K562 (cell line): ENCODE measurements around the gene NPAS3. TPM values are rescaled to one million over a fixed set of nuclear protein-coding genes. Genes with fewer than 3 reads are reported as not detected.

ENCODE experiments used
- ATAC-seq: fragments of 200-7000 bp; cut with Tn5 transposase; 3 replicates; pipeline ENCODE4 v1.9.1; 2020; ENCODE audit warnings: moderate library complexity
- BruUV-seq: library from RNA; stranded (reverse); fragments of 400-500 nt; replicated peaks from 2 replicates; lab custom pipeline; 2021; lab: Mats Ljungman, UMichigan
- CTCF ChIA-PET: fragments of 300-600 bp; formaldehyde crosslinking; extraction: SDS; loops from one replicate; lab custom pipeline; 2021; ENCODE audit warnings: low intra/inter-chr PET ratio; lab: Yijun Ruan, JAX
- POLR2A ChIA-PET: fragments of 300-600, 350-650 bp; sonication (Branson Sonifier 250); formaldehyde crosslinking; extraction: SDS; loops from one replicate; lab custom pipeline; 2021; ENCODE audit warnings: antibody characterized with exemption, inconsistent platforms; lab: Yijun Ruan, JAX
- DNase-seq, 4 experiments: peaks; one replicate each; pipeline versions ENCODE4 v3.0.0 to v3.0.0-alpha.2; 2011 to 2018; ENCODE audit warnings: low spot score in 3 of 4, mixed read lengths in 3 of 4; ENCODE audit errors: extremely low read depth in 1 of 4
- FAIRE-seq: peaks from 2 replicates; lab custom pipeline; 2011; peaks lifted over from hg19 to GRCh38; lab: Jason Lieb, UNC
- H2AFZ ChIP-seq: 2 replicates; pipeline ENCODE4 v1.6.0; 2011; ENCODE audit warnings: low read depth, low read length, control low read depth, inconsistent platforms
- H3K27ac ChIP-seq: fragments of 200-600 bp; 3 replicates; pipeline ENCODE4 v1.8.0; 2011; ENCODE audit warnings: low read depth, mild to moderate bottlenecking, control low read depth, inconsistent platforms, low read length, moderate library complexity, mixed read lengths; ENCODE audit errors: extremely low read depth
- H3K27me3 ChIP-seq, 2 experiments: fragments of 300-600 bp in 1 of 2; 2 replicates in 1 of 2; 3 replicates in 1 of 2; pipeline versions ENCODE4 v1.6.0 to v1.8.0; 2011; ENCODE audit warnings: inconsistent platforms in 2 of 2, low read length in 2 of 2, mild to moderate bottlenecking in 1 of 2, mixed read lengths in 1 of 2, moderate library complexity in 1 of 2; ENCODE audit not compliant: control insufficient read depth in 2 of 2, insufficient read depth in 2 of 2
- H3K36me3 ChIP-seq: fragments of 300-600 bp; 3 replicates; pipeline ENCODE4 v1.8.0; 2011; ENCODE audit warnings: mild to moderate bottlenecking, low read length, inconsistent platforms; ENCODE audit not compliant: control insufficient read depth, insufficient read depth
- H3K4me1 ChIP-seq, 2 experiments: fragments of 200-600 bp in 1 of 2; replicated peaks in 1 of 2; 2 replicates in 1 of 2; 3 replicates in 1 of 2; pipeline versions ENCODE4 v1.5.1 to v1.8.0; 2011; ENCODE audit warnings: inconsistent platforms in 2 of 2, low read length in 2 of 2, mild to moderate bottlenecking in 1 of 2, mixed read lengths in 1 of 2, moderate library complexity in 1 of 2; ENCODE audit not compliant: control insufficient read depth in 2 of 2, insufficient read depth in 2 of 2
- H3K4me2 ChIP-seq: 2 replicates; pipeline ENCODE4 v1.6.1; 2011; ENCODE audit warnings: low read length, control low read depth, inconsistent platforms, mixed read lengths; ENCODE audit not compliant: insufficient read depth
- H3K4me3 ChIP-seq: fragments of 200-600 bp; sonication (generic), shearing (Covaris generic); 2 replicates; pipeline ENCODE4 v1.5.1; 2016; ENCODE audit warnings: control low read depth, inconsistent platforms
- H3K79me2 ChIP-seq: fragments of 200-600 bp; 3 replicates; pipeline ENCODE4 v1.8.0; 2011; ENCODE audit warnings: low read length, inconsistent platforms; ENCODE audit not compliant: control insufficient read depth, insufficient read depth
- H3K9ac ChIP-seq, 2 experiments: 2 replicates each; pipeline versions ENCODE4 v1.6.0 to v1.6.1; 2011; ENCODE audit warnings: low read depth in 2 of 2, low read length in 2 of 2, control low read depth in 1 of 2, inconsistent platforms in 1 of 2, mild to moderate bottlenecking in 1 of 2, mixed read lengths in 1 of 2; ENCODE audit not compliant: insufficient read depth in 1 of 2
- H3K9me1 ChIP-seq: one replicate; pipeline ENCODE4 v1.6.0; 2011; ENCODE audit warnings: inconsistent platforms, mild to moderate bottlenecking, low read length, moderate library complexity; ENCODE audit not compliant: control insufficient read depth, insufficient read depth
- H3K9me3 ChIP-seq: replicated peaks from 2 replicates; pipeline ENCODE4 v1.5.1; 2011; ENCODE audit warnings: low read depth, low read length, inconsistent platforms; ENCODE audit not compliant: control insufficient read depth, insufficient read depth
- H4K20me1 ChIP-seq: replicated peaks from 2 replicates; pipeline ENCODE4 v1.6.1; 2011; ENCODE audit warnings: low read length, inconsistent platforms, mixed read lengths; ENCODE audit not compliant: control insufficient read depth, insufficient read depth
- C11orf30 ChIP-seq: fragments of 450-650 bp; IDR thresholded peaks from 2 replicates; pipeline ENCODE4 v1.6.1; 2016; ENCODE audit warnings: low read depth, mild to moderate bottlenecking
- CBX3 ChIP-seq, 2 experiments: IDR thresholded peaks; 1 replicate in 1 of 2; 2 replicates in 1 of 2; pipeline ENCODE4 v1.6.1; 2012; ENCODE audit warnings: inconsistent platforms in 2 of 2, low read length in 2 of 2, borderline replicate concordance in 1 of 2, control low read depth in 1 of 2
- DPF2 ChIP-seq: fragments of 450-650 bp; IDR thresholded peaks from 2 replicates; pipeline ENCODE4 v1.6.1; 2016
- EHMT2 ChIP-seq: fragments of 450-650 bp; IDR thresholded peaks from 2 replicates; pipeline ENCODE4 v1.6.1; 2018; ENCODE audit warnings: antibody characterized with exemption
- FOXK2 ChIP-seq, 2 experiments: fragments of 450-650 bp; IDR thresholded peaks in 1 of 2; conservative IDR thresholded peaks in 1 of 2; 2 replicates each; pipeline ENCODE4 v1.6.1; 2016; ENCODE audit warnings: low read depth in 2 of 2, mild to moderate bottlenecking in 1 of 2
- HDAC2 ChIP-seq: fragments of 450-650 bp; IDR thresholded peaks from 2 replicates; pipeline ENCODE4 v1.6.1; 2016; ENCODE audit warnings: mild to moderate bottlenecking
- MAFF ChIP-seq: IDR thresholded peaks from 2 replicates; pipeline ENCODE4 v1.6.1; 2012; ENCODE audit warnings: low read length, improper control_type of control experiment
- MAFG ChIP-seq: fragments of 450-650 bp; conservative IDR thresholded peaks from 2 replicates; pipeline ENCODE4 v1.6.1; 2016; ENCODE audit warnings: missing genetic modification characterization, missing compliant biosample characterization
- MEIS2 ChIP-seq: fragments of 450-650 bp; IDR thresholded peaks from 2 replicates; pipeline ENCODE4 v1.6.1; 2014; ENCODE audit warnings: mild to moderate bottlenecking; ENCODE audit not compliant: partially characterized antibody
- NFE2 ChIP-seq: IDR thresholded peaks from 2 replicates; pipeline ENCODE4 v1.6.1; 2014; ENCODE audit warnings: antibody characterized with exemption, low read depth
- POLR2AphosphoS5 ChIP-seq: IDR thresholded peaks from 2 replicates; pipeline ENCODE4 v1.6.1; 2011; ENCODE audit warnings: mild to moderate bottlenecking, low read depth, low read length, moderate library complexity; ENCODE audit not compliant: control insufficient read depth, insufficient read depth
- RBM14 ChIP-seq: fragments of 200-400 bp; formaldehyde crosslinking; IDR thresholded peaks from 2 replicates; pipeline ENCODE4 v1.6.1; 2018; ENCODE audit warnings: low read depth, mild to moderate bottlenecking, low read length, moderate library complexity, borderline replicate concordance; ENCODE audit not compliant: insufficient read depth
- RBM34 ChIP-seq: fragments of 200-400 bp; formaldehyde crosslinking; IDR thresholded peaks from 2 replicates; pipeline ENCODE4 v1.6.1; 2018; ENCODE audit warnings: low read length, borderline replicate concordance; ENCODE audit not compliant: insufficient read depth
- SRSF3 ChIP-seq: fragments of 200-400 bp; formaldehyde crosslinking; IDR thresholded peaks from 2 replicates; pipeline ENCODE4 v1.6.1; 2016; ENCODE audit warnings: mild to moderate bottlenecking, low read length, moderate library complexity; ENCODE audit not compliant: insufficient read depth
- TAL1 ChIP-seq: fragments of 450-650 bp; IDR thresholded peaks from 2 replicates; pipeline ENCODE4 v1.6.1; 2016; ENCODE audit warnings: mild to moderate bottlenecking
- ZFX ChIP-seq: sonication (generic); formaldehyde crosslinking; IDR thresholded peaks from 2 replicates; pipeline ENCODE4 v1.8.0; 2022; ENCODE audit warnings: mild to moderate bottlenecking, missing genetic modification reagents, moderate library complexity
- ZNF589 ChIP-seq: fragments of 200-800 bp; sonication (Bioruptor generic); IDR thresholded peaks from 2 replicates; pipeline ENCODE4 v1.6.1; 2016; ENCODE audit warnings: low read depth, missing genetic modification characterization, missing compliant biosample characterization
- WGBS: fragments of 100-300 bp; shearing (Covaris generic); methylation state at CpG from one replicate; pipeline ENCODE4 v1.1.6; 2016; ENCODE audit warnings: low coverage, mixed read lengths; ENCODE audit not compliant: insufficient coverage; ENCODE audit errors: missing lambda C conversion rate; 5-methylcytosine and 5-hydroxymethylcytosine counted together
- in situ Hi-C: fragments of 300-500 bp; cut with MboI; formaldehyde crosslinking; loops from 4 replicates; pipeline ENCODE4 v1.15.0; 2018; ENCODE audit warnings: inconsistent platforms, mixed read lengths
- intact Hi-C: fragments of 100-400 bp; cut with micrococcal nuclease; formaldehyde crosslinking; loops from 2 replicates; pipeline ENCODE4 v1.14.2; 2022
- polyA plus RNA-seq, 8 experiments: library from polyadenylated mRNA; depleted of rRNA in 4 of 8; stranded (reverse) in 5 of 8; unstranded in 3 of 8; fragments of >200 nt; fragmentation: Nextera tagmentation in 2 of 8; fragmentation: Illumina TruSeq in 1 of 8; extraction: Ambion mirVana in 2 of 8; extraction: Trizol in 1 of 8; gene quantifications; 2 replicates each; pipeline versions ENCODE4 v1.2.1 to v1.2.3, GENCODE V29; 2011 to 2014; ENCODE audit warnings: inconsistent platforms in 1 of 8, missing spikeins in 1 of 8
- total RNA-seq, 7 experiments: library from RNA; depleted of rRNA in 6 of 7; stranded (reverse); fragments of >200 nt in 6 of 7; fragmentation: Illumina TruSeq in 2 of 7; extraction: Trizol in 2 of 7; gene quantifications; 2 replicates each; pipeline versions ENCODE4 v1.2.1 to v1.2.3, GENCODE V29; 2011 to 2021; ENCODE audit warnings: low replicate concordance in 1 of 7
- TF ChIP-seq, protein P1 (sequence below), 2 experiments: IDR thresholded peaks in 1 of 2; conservative IDR thresholded peaks in 1 of 2; 2 replicates each; pipeline ENCODE4 v1.6.1; 2016; ENCODE audit warnings: low read depth in 2 of 2, mild to moderate bottlenecking in 1 of 2, missing compliant biosample characterization in 1 of 2, missing genetic modification characterization in 1 of 2, moderate library complexity in 1 of 2
- TF ChIP-seq, protein P2 (sequence below): fragments of 450-650 bp; IDR thresholded peaks from 2 replicates; pipeline ENCODE4 v1.6.1; 2016

NPAS3 gene
- total and polyA plus RNA-seq, 9 of the 15 experiments (the other 6 are each of a cell fraction or from before 2014, with no cell fraction given): 0.04 TPM; not detected in 8

DNA sequence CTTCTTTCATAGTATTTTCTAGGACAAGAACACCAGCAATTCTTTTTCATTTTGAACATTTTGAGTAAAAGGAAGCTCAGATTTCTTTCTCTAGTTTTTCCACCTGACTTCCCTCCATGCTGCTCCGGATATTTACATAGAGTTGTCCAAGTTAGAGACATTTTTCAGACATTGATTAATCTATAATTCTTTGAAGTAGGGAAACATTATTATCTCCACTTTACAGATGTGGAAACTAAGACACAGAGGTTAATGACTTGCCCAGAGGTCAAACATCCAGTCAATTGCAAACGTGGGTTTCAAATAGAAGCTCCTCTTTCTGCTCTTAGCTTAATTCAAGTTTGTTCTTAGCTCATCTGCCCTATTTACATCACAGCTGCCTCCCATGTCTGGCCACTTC, 873.9 kb downstream of the NPAS3 start (continued):
- 0 out of 3 replicates have a peak, but pooled peaks of 1 of the 2 experiments have one; percentile 32 for TF ChIP-seq CBX3 (IDR thresholded peaks at IDR 0.05; ENCODE audit: borderline replicate concordance in 1 of 2, low read length in 2 of 2)
- peak; percentile 48; the same call in 1 of the 2 replicates for TF ChIP-seq HDAC2
- no peak for TF ChIP-seq ZNF589 (CRISPR knock-in tag)
- 0 out of 4 replicates have a peak, but pooled peaks of 1 of the 2 experiments have one; percentile 41 for TF ChIP-seq FOXK2 (conservative IDR thresholded peaks at IDR 0.05 in 1 of 2, IDR thresholded peaks at IDR 0.05 in 1 of 2; ENCODE audit: low read depth in 2 of 2)
- TF ChIP-seq TAL1: peak; percentile 38; the same call in 1 of the 2 replicates

- peak; percentile 58 for FAIRE-seq
- ChIA-PET CTCF (no interaction called here), POLR2A (interaction anchor here (0.8 kb wide), 1 partner anchor 9 kb away, joined by 4 read pairs; no protein-coding TSS in a partner anchor)
- DNase-seq: peak in 3 of 4 experiments; percentile 11 to 46 (median 17)
- Histone ChIP-seq H4K20me1 (no peaks in the 10 kb centered on the region), H3K9ac (no peak overlapping the region), H3K79me2 (no peaks in the 10 kb centered on the region), H3K4me1 (peaks cover 0 to 31% of the 10 kb centered on the region in 2 experiments; a peak in 3 of 5 replicates), H3K27me3 (no peaks in the 10 kb centered on the region), H3K4me2 (peak overlapping the region; percentile 28), H3K9me1 (no peaks in the 10 kb centered on the region), H3K9me3 (0 out of 2 replicates have a peak, but pooled peaks cover 3% of the 10 kb centered on the region), H3K36me3 (no peaks in the 10 kb centered on the region), H2AFZ (peak overlapping the region; percentile 44; the same call in 1 of the 2 replicates), H3K27ac (no peak overlapping the region), H3K4me3 (no peak overlapping the region)
- WGBS: 28% methylated on average over 2 of the region's 2 CpGs
- in situ Hi-C loops: no loop called here
- intact Hi-C loops: no loop called here
- no TSS peak for BruUV-seq
- ATAC-seq: no peak
- TF ChIP-seq SRSF3 (no peak), RBM34 (no peak), EHMT2 (peak; percentile 65), MAFG (tag) (peak; percentile 48), MAFF (no peak), ZFX (CRISPR knock-in tag) (no peak), MEIS2 (peak; percentile 28), C11orf30 (peak; percentile 76), DPF2 (peak; percentile 26; the same call in 1 of the 2 replicates), RBM14 (no peak), POLR2AphosphoS5 (no peak), NFE2 (peak; percentile 46)
- TF ChIP-seq, protein P1, sequence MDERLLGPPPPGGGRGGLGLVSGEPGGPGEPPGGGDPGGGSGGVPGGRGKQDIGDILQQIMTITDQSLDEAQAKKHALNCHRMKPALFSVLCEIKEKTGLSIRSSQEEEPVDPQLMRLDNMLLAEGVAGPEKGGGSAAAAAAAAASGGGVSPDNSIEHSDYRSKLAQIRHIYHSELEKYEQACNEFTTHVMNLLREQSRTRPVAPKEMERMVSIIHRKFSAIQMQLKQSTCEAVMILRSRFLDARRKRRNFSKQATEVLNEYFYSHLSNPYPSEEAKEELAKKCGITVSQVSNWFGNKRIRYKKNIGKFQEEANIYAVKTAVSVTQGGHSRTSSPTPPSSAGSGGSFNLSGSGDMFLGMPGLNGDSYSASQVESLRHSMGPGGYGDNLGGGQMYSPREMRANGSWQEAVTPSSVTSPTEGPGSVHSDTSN (CRISPR knock-in tag; IDR thresholded peaks at IDR 0.05; ENCODE audit: low read depth): no peak
- TF ChIP-seq, protein P1 (tag; conservative IDR thresholded peaks at IDR 0.05; ENCODE audit: low read depth): peak; percentile 37
- TF ChIP-seq, protein P2, sequence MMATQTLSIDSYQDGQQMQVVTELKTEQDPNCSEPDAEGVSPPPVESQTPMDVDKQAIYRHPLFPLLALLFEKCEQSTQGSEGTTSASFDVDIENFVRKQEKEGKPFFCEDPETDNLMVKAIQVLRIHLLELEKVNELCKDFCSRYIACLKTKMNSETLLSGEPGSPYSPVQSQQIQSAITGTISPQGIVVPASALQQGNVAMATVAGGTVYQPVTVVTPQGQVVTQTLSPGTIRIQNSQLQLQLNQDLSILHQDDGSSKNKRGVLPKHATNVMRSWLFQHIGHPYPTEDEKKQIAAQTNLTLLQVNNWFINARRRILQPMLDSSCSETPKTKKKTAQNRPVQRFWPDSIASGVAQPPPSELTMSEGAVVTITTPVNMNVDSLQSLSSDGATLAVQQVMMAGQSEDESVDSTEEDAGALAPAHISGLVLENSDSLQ: peak; percentile 40; the same call in 1 of the 2 replicates
These were observed 875.3 kb downstream of the NPAS3 start for GRCh38 chr14:33814010-33814409.
